ENCODE results near the gene YARS1.

Gene YARS1

GRCh38 chr1:32741413-32742198 lies 75.6 kb downstream of the YARS1 start:
- DNase-seq = no peak

DNA sequence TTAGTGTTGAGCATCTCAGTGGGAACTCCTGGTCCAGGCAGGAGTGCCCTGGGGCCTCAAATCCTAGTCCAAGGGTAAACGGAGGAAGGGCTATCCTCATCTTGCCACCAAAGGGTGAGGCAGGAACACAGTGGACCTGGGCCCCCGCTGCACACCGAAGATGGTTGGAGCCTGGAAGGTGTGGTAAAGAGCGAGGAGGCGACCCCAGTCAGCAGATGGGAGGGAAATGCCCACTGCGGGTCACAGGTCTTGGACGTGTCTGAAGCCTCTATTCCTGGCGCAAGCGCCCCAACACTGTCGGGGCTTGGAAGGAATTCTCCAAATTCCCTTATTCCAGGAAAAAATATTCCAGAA lies 76.1 kb downstream of the YARS1 start:
- no peak for DNase-seq

- no peak for DNase-seq
Observed at GRCh38 chr1:32736812-32737791, 80.1 kb downstream of the YARS1 start.

- no peak for DNase-seq
Observed at GRCh38 chr1:32733582-32734321, 83.4 kb downstream of the YARS1 start.

- DNase-seq = no peak
Observed at GRCh38 chr1:32729254-32730046, 87.7 kb downstream of the YARS1 start.

GRCh38 chr1:32728413-32729077 lies 88.6 kb downstream of the YARS1 start:
- no peak for DNase-seq

DNA sequence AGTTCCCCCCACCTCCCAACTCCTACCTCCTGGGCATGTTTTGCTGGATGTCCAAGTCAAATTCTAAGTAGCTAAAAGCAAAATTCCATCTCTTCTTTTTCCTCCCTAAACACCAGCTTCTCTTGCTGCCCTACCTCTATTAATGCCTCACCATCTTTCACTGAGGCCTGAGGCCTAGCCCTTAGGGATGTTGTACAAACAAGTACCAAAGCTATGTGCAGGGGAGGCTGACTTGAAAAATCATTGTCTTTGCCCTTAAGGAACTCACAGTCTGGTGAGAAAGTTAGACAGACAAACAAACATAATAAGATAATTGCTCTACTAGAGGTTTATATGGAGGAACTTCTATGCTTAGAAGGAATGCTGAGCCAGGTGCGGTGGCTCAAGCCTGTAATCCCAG lies 89.3 kb downstream of the YARS1 start:
- DNase-seq = no peak

GRCh38 chr1:32725615-32725982 lies 91.6 kb downstream of the YARS1 start:
- no peak for DNase-seq
